ENCODE data around the gene EMX1. TPM values are rescaled to one million over a fixed set of nuclear protein-coding genes. Genes with fewer than 3 reads are reported as not detected.

The EMX1 gene
- total and polyA plus RNA-seq, 2 of the 13 experiments (the other 11 are each of a cell fraction or from before 2014, with no cell fraction given): 0.62 to 4.9 TPM

- TF ChIP-seq ZNF503 (CRISPR knock-in tag; IDR thresholded peaks at IDR 0.05) (peak; percentile 29; the same call in 1 of the 2 replicates), HMG20A (CRISPR knock-in tag; IDR thresholded peaks at IDR 0.05; ENCODE audit: borderline replicate concordance) (no peak), SKI (IDR thresholded peaks at IDR 0.05; ENCODE audit: partially characterized antibody) (peak; percentile 23), TFAP4 (IDR thresholded peaks at IDR 0.05; ENCODE audit: borderline replicate concordance, low read depth) (no peak; the same call in 1 of the 2 replicates), ZNF24 (IDR thresholded peaks at IDR 0.05) (no peak), XBP1 (CRISPR knock-in tag; IDR thresholded peaks at IDR 0.05) (peak; percentile 77; the same call in 1 of the 2 replicates), CBFB (CRISPR knock-in tag; IDR thresholded peaks at IDR 0.05) (peak; percentile 27; the same call in 1 of the 2 replicates), ZNF230 (CRISPR knock-in tag; IDR thresholded peaks at IDR 0.05) (peak; percentile 94), ZBTB40 (IDR thresholded peaks at IDR 0.05) (no peak), ZBTB40 (CRISPR knock-in tag; IDR thresholded peaks at IDR 0.05) (no peak), ZFP41 (CRISPR knock-in tag; IDR thresholded peaks at IDR 0.05; ENCODE audit: borderline replicate concordance) (no peak), FOXM1 (CRISPR knock-in tag; IDR thresholded peaks at IDR 0.05) (no peak; the same call in 1 of the 2 replicates), MAX (IDR thresholded peaks at IDR 0.05) (peak; percentile 78)
These were observed 30.1 kb upstream of the EMX1 start, which contains the start of gene SPR (continued) for GRCh38 chr2:72887032-72887739.

All from HepG2 (cell line).